HG03108 (cell line): Measurements from ENCODE around the gene KCNIP4.

Experiments used
- ATAC-seq: cut with Tn5 transposase; IDR thresholded peaks from one replicate; pipeline ENCODE4 v1.9.1; 2021; ENCODE audit warnings: moderate library complexity; ENCODE audit not compliant: unreplicated experiment

Gene KCNIP4

DNA sequence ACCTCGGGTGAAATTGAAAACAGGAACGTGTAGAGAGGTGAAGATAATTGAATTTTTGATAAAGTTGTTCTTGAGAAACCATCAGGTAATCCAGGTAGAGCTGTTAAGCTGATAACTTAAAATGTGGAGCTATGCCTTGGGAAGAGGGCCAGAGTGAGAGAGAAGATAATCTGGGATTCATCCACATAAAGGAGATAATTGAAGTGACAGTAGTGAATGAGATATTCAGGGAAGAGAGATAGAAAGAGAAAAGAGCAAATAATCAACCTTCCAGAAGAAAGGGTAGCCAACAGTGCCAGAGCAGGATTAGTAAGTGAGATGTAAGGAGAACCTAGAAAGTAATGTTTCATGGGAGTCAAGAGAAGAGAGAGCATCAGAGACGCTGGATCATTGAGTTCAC lies 950.7 kb downstream of the KCNIP4 start:
- ATAC-seq, result no peak

DNA sequence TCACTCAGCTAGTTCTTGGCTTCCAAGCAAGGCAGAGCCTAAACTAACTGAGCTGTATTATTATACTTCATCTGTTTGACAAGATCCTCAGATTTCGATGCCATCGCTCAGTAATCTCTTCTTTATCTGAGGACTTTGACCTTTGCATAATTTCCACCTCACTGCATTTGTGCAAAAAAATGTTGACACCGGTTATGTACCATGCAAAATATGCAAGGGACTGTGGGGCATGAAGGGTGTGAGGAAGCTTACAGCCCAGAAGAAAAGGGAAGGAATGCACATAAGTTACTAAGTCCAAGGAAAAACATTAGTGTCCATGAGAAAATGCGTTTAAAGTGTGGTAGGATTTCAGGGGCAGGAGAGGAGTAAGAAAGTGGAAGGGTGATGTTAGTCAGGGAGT lies 953.0 kb downstream of the KCNIP4 start:
- no peak for ATAC-seq

DNA sequence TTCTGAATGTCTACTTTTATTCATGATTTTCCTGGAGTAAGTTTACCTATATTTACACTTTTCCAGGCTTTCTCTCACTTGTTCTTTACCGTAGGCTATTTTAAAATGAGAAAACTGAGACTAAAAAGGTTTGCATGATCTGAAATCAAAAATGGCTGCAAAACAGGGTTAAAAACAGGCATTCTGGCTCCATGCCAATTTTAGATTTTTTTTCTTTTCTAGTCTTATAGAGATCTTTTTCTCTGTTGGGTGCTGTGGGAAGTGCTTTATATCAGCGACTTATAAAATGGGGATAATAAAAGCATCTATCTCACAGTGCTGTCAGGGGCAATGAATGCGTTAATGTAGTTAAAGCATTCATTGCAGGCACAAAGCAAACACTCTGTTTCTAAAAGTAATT lies 953.6 kb downstream of the KCNIP4 start:
- no peak for ATAC-seq

DNA sequence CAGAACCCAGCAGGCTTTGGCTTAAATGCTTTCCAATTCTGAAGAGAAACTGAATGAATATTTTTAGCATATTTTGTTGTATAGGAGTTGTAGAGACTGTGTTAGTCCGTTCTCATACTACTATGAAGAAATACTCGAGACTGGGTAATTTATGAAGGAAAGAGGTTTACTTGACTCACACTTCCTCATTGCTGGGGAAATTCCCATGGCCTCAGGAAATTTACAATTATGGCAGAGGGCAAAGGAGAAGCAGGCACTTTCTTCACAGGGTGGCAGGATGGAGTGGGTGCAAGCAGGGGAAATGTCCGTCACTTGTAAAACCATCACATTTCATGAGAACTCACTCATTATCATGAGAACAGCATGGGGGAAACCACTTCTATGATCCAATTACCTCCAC lies 956.6 kb downstream of the KCNIP4 start:
- ATAC-seq, result no peak

DNA sequence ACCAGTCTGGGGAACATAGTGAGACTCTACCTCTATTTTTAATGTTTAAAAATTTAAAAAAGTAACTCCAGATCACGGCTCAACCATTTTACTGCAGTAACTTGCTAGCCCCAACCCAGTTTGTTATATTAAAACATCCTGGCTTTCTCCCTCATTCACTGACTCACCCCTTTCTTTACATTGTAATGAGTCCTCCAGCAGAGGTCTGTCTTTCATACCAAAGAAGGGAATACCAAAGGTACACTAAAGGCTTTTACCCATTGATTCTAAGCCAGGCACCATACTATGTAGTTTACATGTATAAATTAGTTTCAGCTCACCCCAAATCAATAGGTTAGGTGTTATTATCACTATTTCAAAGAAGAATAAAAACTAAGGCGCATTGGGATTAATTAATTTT lies 961.4 kb downstream of the KCNIP4 start:
- ATAC-seq, result no peak

DNA sequence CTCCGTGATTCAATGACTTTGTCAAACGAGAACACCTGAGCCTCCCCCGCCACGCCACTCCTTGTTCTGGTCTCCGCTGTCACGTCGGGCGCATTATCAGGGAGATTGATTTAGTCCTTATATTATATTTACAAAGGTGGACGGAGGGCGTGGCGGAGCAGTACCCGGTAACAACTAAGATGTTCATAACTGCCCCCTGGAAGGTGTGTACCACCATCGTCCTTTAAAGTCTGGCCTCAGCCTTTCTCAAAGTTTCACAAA lies 964.1 kb downstream of the KCNIP4 start:
- no peak for ATAC-seq

DNA sequence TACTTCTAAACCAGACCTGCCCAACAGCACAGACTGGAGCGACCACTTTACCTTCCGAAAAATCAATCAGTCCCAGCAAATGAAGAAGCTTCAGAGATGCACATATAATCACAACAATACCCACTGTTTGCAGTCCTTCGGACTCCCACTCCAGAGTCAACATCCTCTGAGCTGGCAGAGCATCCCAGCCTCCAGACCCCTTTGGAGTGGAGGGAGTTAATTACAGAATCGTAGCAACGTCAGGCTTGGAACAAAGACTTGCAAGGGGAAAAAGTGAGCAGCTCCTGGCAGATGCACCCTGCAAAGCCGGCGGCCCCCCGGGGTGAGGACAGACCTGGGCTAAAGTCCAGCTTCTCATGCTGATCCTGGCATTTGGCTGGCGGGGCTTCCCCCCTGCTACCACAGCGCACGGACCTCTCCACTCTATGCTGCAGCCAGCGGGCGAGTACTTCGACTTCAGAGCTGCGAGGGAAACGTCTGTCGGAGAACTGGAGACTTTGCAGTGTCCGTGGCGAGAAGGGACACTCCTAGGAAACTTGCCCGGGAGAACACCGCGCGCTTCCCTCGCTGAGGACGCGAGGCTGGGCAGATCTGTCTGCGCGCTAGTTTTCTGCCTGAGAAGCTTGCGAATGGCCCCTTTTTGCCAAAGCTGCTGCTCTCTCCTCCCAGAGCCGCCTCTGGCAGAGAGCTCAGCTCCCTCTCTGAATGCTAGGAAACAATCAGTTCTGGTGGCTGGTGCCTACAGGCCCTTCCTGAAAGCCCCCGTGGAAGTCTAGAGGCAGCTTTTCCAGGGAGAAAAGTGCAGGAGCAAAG lies 964.6 kb downstream of the KCNIP4 start:
- no peak for ATAC-seq

DNA sequence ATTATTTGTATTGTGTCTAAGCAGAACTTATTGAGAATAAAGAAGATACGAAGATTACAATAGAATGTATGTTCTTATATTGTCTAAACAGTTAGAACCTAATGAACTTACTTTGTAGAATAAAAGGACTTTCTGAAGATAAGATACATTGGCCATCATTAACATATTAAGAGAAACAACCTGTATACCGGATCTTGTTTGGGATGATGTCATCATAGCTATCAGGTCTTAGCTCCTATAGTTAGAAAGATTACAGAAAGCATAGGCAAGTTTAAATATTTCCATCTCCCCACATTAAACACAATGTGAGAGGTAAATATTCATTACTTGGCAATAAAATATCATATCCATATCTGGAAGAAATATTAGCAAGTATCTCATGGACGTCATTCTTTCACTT lies 966.0 kb downstream of the KCNIP4 start:
- ATAC-seq, result no peak

DNA sequence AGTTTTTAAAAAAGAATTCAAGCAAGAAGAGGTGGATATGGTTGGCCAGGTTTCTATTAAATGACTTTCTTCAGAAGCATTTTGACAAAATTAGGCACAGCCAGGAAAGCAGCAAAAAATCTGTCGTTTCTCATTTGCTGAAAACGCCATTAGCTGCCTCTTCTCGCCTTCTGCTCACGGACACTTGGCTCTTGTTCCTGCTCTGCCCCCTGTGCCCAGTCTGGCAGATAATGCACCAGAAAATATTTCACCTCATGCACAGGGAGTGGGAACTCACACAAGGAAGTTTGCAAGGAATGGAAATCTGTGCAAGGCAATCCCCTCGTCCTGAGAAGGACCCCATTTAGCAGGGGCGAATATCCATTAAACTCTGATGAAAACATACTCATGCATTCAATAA lies 988.3 kb downstream of the KCNIP4 start:
- ATAC-seq, result no peak

DNA sequence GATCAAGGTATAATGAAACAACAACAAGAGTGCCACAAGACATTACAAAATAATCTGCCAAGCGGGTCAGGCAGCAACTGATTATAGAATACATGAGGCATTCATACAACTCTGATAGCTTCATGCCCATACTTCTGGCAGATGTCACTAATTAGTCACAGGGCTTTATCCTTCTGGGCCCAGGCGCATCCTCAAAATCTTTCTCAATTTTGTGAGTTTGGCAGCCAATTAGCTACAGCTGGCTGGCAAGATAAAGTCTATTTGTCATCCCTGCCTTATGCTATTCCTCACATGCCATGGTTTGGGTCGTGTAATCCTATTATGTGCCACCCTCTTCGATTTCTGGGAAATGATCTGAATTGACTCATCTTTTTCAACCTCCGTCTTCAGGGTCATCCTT lies 994.0 kb downstream of the KCNIP4 start:
- no peak for ATAC-seq

DNA sequence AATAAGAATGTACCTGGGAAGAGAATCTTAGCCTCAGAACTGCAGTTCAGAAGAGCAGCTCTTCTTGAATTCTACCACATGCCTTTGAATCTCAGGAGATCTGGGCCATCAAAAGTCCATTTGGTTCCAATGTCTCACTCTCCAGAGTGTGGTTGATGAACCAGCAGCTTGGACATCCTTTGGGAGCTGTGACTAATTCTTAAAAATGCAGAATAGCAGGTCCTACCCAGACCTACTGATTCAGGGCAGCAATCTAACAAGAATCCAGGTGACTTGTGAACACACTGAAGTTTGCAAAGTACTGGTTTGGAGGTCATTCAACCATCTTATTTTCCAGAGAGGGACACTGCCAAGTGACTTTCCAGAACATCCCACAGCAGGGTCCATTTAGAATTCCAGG lies 1003.6 kb downstream of the KCNIP4 start:
- no peak for ATAC-seq

DNA sequence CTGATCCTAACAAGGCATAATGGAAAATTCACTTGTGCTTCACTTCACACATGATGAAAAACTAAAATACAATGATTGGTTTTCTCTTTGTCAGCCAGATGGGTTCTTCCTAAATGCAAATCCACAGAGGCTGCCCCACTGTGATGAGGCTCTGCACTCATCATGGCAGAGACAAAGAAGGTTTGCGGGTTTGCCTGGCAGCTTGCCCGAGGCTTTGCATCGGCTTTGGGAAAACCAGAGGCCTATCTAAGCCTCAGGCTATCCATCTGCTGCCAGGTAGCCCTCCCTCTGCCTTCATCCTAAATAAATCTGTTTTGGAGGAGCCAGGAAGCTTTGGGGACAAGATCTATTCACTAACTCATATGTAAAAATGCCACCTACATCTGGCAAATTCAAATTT lies 1004.1 kb downstream of the KCNIP4 start:
- ATAC-seq, result no peak

DNA sequence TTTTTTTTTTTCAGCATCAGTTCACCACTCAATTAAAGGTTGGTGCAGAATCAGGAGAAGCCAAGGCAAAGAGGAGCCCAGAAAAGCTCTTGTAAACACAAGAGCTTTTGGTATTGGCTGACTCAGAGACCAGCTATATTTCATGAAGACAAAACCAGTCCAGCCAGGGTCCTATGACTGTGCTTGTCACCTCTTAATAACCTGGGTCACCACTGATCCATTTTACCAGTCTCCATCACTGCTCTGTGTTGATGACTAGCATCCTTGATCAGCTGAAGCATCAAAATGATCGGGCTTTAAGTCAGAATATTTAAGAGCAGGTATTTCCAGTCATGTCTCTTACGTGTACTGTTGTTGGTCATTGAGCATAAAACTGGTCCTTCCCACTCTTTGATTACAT lies 1010.4 kb downstream of the KCNIP4 start:
- ATAC-seq, result no peak

DNA sequence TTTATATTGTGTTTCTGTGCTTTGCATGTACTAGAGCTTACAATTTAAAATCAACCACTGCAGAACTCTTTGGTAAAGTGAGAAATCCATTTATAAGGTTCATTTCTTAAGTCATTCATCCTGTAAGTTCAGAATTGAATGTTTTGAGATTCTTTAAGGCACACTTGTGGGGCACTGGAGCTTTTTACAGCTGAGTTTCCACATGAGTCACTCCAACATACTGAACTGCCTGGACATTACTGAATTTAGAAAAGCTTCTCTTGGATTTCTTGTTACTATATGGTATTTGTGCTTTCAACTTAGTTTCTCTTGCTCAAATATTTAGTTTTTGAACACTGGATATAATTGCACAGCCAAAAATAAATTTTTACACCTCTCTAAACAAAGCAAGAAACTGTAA lies 1022.0 kb downstream of the KCNIP4 start:
- ATAC-seq, result no peak

DNA sequence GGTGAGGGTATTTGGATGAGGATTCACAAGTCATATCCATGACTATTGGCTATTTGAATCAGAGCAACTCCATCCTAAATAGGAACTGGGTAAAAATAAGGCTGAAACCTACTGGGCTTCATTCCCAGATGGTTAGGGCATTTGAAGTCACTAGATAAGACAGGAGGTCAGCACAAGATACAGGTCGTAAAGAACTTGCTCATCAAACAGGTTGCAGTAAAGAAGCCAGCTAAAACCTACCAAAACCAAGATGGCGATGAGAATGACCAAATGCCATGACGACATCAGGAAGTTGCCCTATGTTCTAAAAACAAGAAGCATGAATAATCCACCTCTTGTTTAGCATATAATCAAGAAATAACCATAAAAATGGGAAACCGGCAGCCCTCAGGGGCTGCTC lies 1023.4 kb downstream of the KCNIP4 start:
- ATAC-seq, result no peak

DNA sequence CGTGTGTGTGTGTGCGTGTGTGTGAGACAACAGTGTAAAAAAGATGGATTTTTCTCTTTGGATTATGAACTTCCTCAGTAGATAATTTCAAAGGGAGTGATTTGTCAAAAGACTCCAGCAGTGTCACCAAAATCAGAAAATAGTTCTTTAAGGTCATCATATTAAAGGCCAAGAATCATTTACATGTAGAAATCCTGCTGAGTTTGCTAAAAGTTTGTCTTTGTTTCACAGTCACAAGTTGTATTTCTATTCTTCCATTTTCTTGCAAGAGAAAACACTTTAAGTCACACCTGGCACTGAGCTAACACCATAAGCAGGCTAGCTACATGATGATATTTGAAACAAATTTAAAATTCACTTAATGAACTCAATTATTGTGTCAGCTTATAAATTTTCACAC lies 1025.6 kb downstream of the KCNIP4 start:
- no peak for ATAC-seq

DNA sequence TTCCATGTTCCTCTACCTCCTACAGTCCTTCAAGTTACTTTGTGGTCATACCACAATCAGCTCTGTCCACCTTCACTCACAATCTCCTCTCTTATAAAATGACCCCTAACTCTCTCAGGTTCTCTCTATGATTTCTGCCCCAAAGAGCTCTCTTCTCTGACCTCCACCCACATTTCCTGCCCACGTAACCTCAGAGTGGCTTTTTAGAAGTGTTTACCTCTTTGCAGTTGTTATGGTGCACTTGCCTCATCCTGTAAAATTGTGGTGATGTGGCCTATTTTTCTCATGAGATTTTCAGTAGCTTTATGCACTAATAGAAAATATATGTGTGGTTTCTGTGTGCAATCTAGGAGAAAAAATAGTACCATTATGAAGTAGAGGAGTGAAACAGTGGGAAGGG lies 1032.5 kb downstream of the KCNIP4 start:
- ATAC-seq, result no peak

DNA sequence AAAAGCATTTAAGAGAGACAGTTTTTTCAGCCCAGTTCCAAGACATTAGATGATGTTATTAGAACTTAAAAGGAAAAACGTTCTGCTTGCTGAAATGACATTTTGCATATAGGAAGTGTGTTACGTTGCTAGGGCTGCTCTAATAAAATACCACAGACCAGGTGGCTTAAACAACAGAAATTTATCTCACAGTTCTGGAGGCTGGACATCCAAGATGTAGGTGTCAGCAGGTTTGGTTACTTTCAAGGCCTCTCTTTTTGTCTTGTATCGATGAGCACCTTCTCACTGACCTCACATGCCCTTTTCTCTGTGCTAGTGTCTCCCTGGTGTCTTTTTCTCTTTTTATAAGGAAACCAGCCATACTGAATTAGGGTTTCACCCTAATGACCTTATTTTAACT lies 1043.6 kb downstream of the KCNIP4 start:
- no peak for ATAC-seq

DNA sequence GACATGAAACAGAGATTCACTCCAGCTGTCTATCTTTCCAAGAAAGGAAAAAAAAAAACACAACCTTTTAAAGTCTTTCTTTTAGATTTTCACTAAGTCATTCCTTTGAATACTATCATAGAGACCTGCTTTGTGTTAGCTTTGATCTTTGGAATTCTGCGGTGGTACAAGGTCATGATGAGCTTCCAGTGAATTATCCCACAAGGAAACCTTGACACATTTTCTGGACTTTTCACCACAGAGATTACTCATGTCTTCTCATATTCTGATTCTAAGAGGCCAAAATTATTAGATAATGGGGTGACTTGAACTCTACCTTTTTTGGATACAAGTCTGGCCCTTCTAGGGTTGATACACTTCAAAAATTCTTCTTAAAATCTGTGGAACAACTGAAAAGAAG lies 1046.7 kb downstream of the KCNIP4 start:
- no peak for ATAC-seq

DNA sequence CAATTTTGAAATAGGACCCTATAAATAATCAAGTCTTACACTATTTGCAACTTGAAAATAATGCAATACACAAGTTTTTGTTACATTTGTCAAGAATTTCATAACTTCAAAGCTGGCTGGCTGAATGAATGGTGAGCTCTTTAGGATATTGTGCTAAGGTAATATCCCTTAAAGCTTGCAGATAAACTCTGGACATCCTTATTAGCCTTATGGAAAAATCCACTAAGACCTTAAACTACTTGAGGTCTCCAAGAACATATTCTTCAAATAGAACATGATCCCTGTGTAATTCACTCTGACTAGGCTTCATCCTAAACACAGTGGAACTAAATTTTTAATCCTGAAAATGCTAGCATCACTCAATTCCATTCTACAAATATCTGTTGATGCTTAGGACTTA lies 1049.0 kb downstream of the KCNIP4 start:
- ATAC-seq, result no peak

DNA sequence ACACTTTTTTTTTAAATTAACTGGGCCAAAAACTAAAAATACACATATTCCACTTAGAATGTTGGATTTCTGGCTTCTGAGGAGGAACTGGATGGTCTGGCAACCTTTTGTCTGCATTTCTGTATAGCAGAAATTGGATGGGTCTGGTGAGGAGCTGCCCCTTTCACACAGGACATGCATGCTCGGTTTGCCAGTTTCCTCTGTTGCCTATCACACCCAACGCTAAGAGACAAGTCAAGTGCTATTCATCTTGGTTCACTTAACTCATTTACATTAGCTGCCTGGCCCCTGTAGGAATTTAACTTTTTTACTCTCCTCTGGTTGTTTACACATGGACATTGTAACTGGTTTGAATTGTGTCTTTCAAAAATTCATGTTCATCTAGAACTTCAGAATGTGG lies 1052.6 kb downstream of the KCNIP4 start:
- ATAC-seq, result no peak

DNA sequence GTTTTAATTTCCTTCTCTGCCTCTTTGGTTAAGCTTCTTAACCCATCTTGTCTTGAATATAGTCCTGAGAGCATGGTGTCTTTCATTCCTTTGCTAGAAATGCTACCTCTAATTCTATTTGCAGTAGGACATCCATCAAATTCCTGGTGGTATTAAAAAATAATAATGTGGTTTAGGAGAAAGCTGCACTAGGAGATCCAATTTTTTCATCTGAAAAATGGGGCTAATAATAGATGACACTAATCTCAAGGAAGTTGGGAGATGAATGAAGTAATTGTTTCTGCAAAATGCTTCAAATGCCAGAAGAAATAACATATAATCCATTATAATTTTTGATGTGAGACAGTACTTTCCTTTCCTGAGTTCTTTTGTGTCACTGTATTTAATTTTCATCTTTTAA lies 1053.4 kb downstream of the KCNIP4 start:
- no peak for ATAC-seq

DNA sequence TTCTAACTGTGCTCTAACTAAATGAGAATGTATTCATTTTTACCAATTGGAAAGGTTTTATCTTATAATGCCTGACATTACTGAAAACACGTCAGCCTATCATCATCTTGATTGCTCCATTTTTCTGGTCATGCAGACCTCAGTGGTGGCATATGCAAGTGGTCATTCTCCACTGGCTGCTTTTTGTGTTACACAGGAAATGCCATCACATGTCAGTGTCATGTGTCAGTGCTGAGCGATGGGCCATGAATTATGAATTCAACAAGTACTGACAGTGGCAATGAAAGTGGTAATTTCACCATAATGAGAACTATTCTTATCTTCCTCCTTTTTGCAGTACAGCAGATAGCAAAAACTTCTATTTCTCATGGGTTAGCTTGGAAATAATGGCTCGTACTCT lies 1057.8 kb downstream of the KCNIP4 start:
- no peak for ATAC-seq

DNA sequence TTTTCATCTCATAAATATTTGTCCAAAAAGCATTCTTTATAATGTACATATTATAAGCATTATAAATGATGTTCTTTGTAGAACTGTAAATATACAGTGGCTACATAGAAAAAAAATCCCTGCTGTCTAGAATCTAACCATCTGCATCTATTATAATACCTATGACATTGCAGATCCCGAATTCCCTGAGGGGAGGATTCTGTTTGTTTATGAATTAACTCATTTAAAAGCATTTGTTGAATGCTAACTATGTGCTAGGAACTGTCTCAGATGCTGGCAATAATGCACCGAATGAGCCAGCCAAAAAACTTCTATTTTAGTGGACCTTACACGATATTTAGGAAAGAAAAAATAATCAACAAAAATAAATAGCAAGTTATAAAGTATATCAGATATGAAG lies 1058.7 kb downstream of the KCNIP4 start:
- ATAC-seq, result no peak
